Loucy (cell line): ENCODE measurements around the gene KCNK5.

ENCODE experiments used
- H2AFZ ChIP-seq: fragments of 200-600 bp; sonication (generic); 2 replicates; pipeline ENCODE4 v1.6.0; 2016; ENCODE audit warnings: antibody characterized with exemption, mild to moderate bottlenecking, low read length, moderate library complexity
- H3F3A ChIP-seq: fragments of 200-600 bp; 2 replicates; pipeline ENCODE4 v1.6.0; 2016; ENCODE audit warnings: antibody characterized with exemption, low read depth, mild to moderate bottlenecking
- H3K27me3 ChIP-seq: fragments of 200-600 bp; sonication (generic); 2 replicates; pipeline ENCODE4 v1.6.1; 2014; ENCODE audit warnings: low read length, mild to moderate bottlenecking; ENCODE audit not compliant: insufficient read depth, poor library complexity, severe bottlenecking
- H3K36me3 ChIP-seq: fragments of 200-600 bp; sonication (generic); 2 replicates; pipeline ENCODE4 v1.6.1; 2016; ENCODE audit warnings: low read length; ENCODE audit not compliant: insufficient read depth
- H3K4me1 ChIP-seq: fragments of 200-600 bp; sonication (generic); 2 replicates; pipeline ENCODE4 v1.5.1; 2014; ENCODE audit warnings: low read length, mild to moderate bottlenecking; ENCODE audit not compliant: insufficient read depth, poor library complexity, severe bottlenecking
- H3K4me2 ChIP-seq: fragments of 200-600 bp; sonication (generic); 2 replicates; pipeline ENCODE4 v1.6.0; 2014; ENCODE audit warnings: antibody characterized with exemption, low read length, low read depth, mild to moderate bottlenecking; ENCODE audit not compliant: poor library complexity, severe bottlenecking
- H3K4me3 ChIP-seq: fragments of 200-600 bp; sonication (generic); 2 replicates; pipeline ENCODE4 v1.5.1; 2014; ENCODE audit warnings: low read length, mild to moderate bottlenecking, mixed read lengths; ENCODE audit not compliant: poor library complexity, severe bottlenecking
- H3K79me2 ChIP-seq: fragments of 200-600 bp; sonication (generic); 2 replicates; pipeline ENCODE4 v1.6.1; 2014; ENCODE audit warnings: low read length; ENCODE audit not compliant: insufficient read depth
- H3K9ac ChIP-seq: fragments of 200-600 bp; sonication (generic); 2 replicates; pipeline ENCODE4 v1.6.0; 2014; ENCODE audit warnings: mild to moderate bottlenecking, low read depth, low read length, moderate library complexity; ENCODE audit not compliant: poor library complexity, severe bottlenecking
- H3K9me2 ChIP-seq: fragments of 200-600 bp; sonication (generic); replicated peaks from 2 replicates; pipeline ENCODE4 v1.6.1; 2016; ENCODE audit warnings: low read depth, low read length, mixed read lengths
- H3K9me3 ChIP-seq: fragments of 200-600 bp; sonication (generic); 2 replicates; pipeline ENCODE4 v1.6.1; 2014; ENCODE audit warnings: mild to moderate bottlenecking, antibody characterized with exemption, low read length, low read depth; ENCODE audit not compliant: insufficient read depth
- H4K20me1 ChIP-seq: fragments of 200-600 bp; sonication (generic); 2 replicates; pipeline ENCODE4 v1.6.0; 2014; ENCODE audit warnings: antibody characterized with exemption, low read length, mild to moderate bottlenecking; ENCODE audit not compliant: insufficient read depth, poor library complexity, severe bottlenecking
- CTCF ChIP-seq: fragments of 200-600 bp; sonication (generic); conservative IDR thresholded peaks from 2 replicates; pipeline ENCODE4 v1.5.1; 2014; ENCODE audit warnings: mild to moderate bottlenecking, antibody characterized with exemption, low read length
- EZH2phosphoT487 ChIP-seq: fragments of 200-600 bp; IDR thresholded peaks from 2 replicates; pipeline ENCODE4 v1.6.1; 2018; ENCODE audit warnings: antibody characterized with exemption, mild to moderate bottlenecking, moderate library complexity, borderline replicate concordance

KCNK5 gene, protein sequence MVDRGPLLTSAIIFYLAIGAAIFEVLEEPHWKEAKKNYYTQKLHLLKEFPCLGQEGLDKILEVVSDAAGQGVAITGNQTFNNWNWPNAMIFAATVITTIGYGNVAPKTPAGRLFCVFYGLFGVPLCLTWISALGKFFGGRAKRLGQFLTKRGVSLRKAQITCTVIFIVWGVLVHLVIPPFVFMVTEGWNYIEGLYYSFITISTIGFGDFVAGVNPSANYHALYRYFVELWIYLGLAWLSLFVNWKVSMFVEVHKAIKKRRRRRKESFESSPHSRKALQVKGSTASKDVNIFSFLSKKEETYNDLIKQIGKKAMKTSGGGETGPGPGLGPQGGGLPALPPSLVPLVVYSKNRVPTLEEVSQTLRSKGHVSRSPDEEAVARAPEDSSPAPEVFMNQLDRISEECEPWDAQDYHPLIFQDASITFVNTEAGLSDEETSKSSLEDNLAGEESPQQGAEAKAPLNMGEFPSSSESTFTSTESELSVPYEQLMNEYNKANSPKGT

DNA sequence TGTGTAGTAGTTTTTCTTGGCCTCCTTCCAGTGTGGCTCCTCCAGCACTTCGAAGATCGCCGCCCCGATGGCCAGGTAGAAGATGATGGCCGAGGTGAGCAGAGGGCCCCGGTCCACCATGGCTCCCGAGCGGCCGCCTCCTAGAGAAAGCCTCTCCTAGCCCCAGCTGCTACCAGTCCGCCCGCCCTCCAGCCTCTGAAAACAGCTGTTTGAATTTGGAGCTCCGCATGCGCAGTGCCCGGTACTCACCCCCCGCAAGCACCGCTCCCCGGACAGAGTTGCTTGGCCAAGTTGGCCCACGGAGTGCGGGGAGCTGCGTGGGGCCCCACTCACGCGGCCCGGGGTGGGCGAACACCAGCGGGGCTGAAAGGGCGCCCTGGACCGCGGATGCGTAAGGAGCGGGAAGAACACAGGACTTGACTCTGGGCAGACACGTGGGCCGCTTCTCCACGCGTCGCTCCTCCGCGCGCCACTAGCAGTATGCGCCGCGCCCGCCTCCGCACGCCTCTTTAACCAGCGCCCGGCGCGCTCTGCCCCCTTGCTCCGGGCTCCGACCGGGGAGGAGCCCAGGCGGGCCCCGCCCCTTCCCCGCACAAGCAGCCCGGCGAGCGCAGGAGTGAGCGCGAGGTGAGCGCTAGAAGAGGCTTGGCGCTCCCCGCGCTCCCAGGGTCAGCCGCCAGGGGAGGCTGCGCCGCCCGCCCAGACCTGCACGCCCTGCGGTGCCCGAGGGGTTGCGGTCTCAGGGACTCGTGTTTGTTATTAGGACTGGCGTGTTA, at the start of gene KCNK5:
TSS of gene KCNK5 (minus strand) at position 484 of the 776 bp plus-strand sequence. CDS start at position 120, 364 bp downstream.
- TF ChIP-seq CTCF, result peak; percentile 55
- TF ChIP-seq EZH2phosphoT487, result no peak
- H3K9me3 ChIP-seq, result no peaks in the 10 kb centered on the region
- H2AFZ ChIP-seq, result peak within 1 kb of the TSS; percentile 77
- H3K9me2 ChIP-seq, result no peaks in the 10 kb centered on the region
- peaks cover 49% of the 10 kb centered on the region for H3K4me1 ChIP-seq
- H3F3A ChIP-seq, result no peaks in the 10 kb centered on the region
- H3K9ac ChIP-seq, result peak within 1 kb of the TSS; percentile 68
- H3K4me2 ChIP-seq, result peak within 1 kb of the TSS; percentile 64
- peak within 1 kb of the TSS; percentile 75 for H3K4me3 ChIP-seq
- no peaks in the 10 kb centered on the region for H3K27me3 ChIP-seq
- peaks cover 33% of the 10 kb centered on the region for H3K79me2 ChIP-seq
- H3K36me3 ChIP-seq, result no peaks in the 10 kb centered on the region
- H4K20me1 ChIP-seq, result no peaks in the 10 kb centered on the region

GRCh38 chr6:39276379-39276995, 47.2 kb upstream of the KCNK5 start:
- Histone ChIP-seq H3K9me3 (no peaks in the 10 kb centered on the region), H3K9me2 (no peaks in the 10 kb centered on the region), H3K9ac (no peak overlapping the region), H2AFZ (no peak overlapping the region), H3K4me1 (peaks cover 3% of the 10 kb centered on the region), H3K4me2 (no peak overlapping the region), H3K27me3 (no peaks in the 10 kb centered on the region), H3K4me3 (no peak overlapping the region), H3K36me3 (no peaks in the 10 kb centered on the region), H3F3A (no peaks in the 10 kb centered on the region), H3K79me2 (no peaks in the 10 kb centered on the region), H4K20me1 (no peaks in the 10 kb centered on the region)
- TF ChIP-seq EZH2phosphoT487 (no peak), CTCF (no peak)

- Histone ChIP-seq H3K9ac (no peak overlapping the region), H3K4me3 (no peak overlapping the region), H3K4me2 (no peak overlapping the region), H3K9me2 (no peaks in the 10 kb centered on the region), H2AFZ (no peak overlapping the region), H3K4me1 (no peaks in the 10 kb centered on the region), H3F3A (no peaks in the 10 kb centered on the region), H3K79me2 (no peaks in the 10 kb centered on the region), H3K36me3 (no peaks in the 10 kb centered on the region), H4K20me1 (no peaks in the 10 kb centered on the region), H3K9me3 (no peaks in the 10 kb centered on the region), H3K27me3 (no peaks in the 10 kb centered on the region)
- TF ChIP-seq EZH2phosphoT487 (no peak), CTCF (no peak)
These were observed 45.6 kb upstream of the KCNK5 start for GRCh38 chr6:39274903-39275302.
